Small intestine (tissue), 7 donors: ENCODE results near the gene ATG13. TPM values are rescaled to one million over a fixed set of nuclear protein-coding genes. Genes with fewer than 3 reads are reported as not detected.
A peak's percentile ranks its signal among the peaks of the same experiment; 100 is the strongest.
"Not testable (repeated sequence)": the region's sequence is repeated elsewhere in the genome, so short reads cannot be mapped to it uniquely, and the experiment has no call there.

Experiments used
- DNase-seq, 2 donors: peaks; one replicate each; pipeline versions ENCODE4 v3.0.0 to v3.0.0-alpha.2; 2013
- FAIRE-seq: peaks from 2 replicates; lab custom pipeline; 2012; peaks lifted over from hg19 to GRCh38; lab: Jason Lieb, UNC
- H3K27ac ChIP-seq, 3 donors: one replicate each; pipeline ENCODE4 v1.5.1; 2013; ENCODE audit warnings: low read length in 2 of 3, mild to moderate bottlenecking in 2 of 3, control low read depth in 1 of 3, inconsistent platforms in 1 of 3, low read depth in 1 of 3, moderate library complexity in 1 of 3
- H3K27me3 ChIP-seq, 3 donors: one replicate each; pipeline ENCODE4 v1.6.1; 2013; ENCODE audit warnings: low read length in 3 of 3, inconsistent platforms in 1 of 3; ENCODE audit not compliant: control insufficient read depth in 3 of 3, insufficient read depth in 3 of 3
- H3K36me3 ChIP-seq, 3 donors: one replicate each; pipeline ENCODE4 v1.6.1; 2013; ENCODE audit warnings: low read length in 3 of 3, inconsistent platforms in 1 of 3, low read depth in 1 of 3, mild to moderate bottlenecking in 1 of 3, moderate library complexity in 1 of 3; ENCODE audit not compliant: control insufficient read depth in 3 of 3, insufficient read depth in 2 of 3
- H3K4me1 ChIP-seq, 3 donors: one replicate each; pipeline ENCODE4 v1.6.1; 2013; ENCODE audit warnings: low read length in 2 of 3, inconsistent platforms in 1 of 3, low read depth in 1 of 3, mild to moderate bottlenecking in 1 of 3, moderate library complexity in 1 of 3; ENCODE audit not compliant: control insufficient read depth in 3 of 3, insufficient read depth in 2 of 3
- H3K4me3 ChIP-seq, 3 donors: one replicate each; pipeline ENCODE4 v1.5.1; 2013; ENCODE audit warnings: low read length in 3 of 3, control low read depth in 1 of 3, inconsistent platforms in 1 of 3, low read depth in 1 of 3, mild to moderate bottlenecking in 1 of 3, moderate library complexity in 1 of 3
- H3K9me3 ChIP-seq, 2 donors: one replicate each; pipeline ENCODE4 v1.6.1; 2013; ENCODE audit warnings: low read depth in 1 of 2, low read length in 1 of 2; ENCODE audit not compliant: control insufficient read depth in 2 of 2, insufficient read depth in 1 of 2
- WGBS, 3 donors: extraction: QIAGEN DNeasy Blood & Tissue Kit; methylation state at CpG; one replicate each; pipeline ENCODE4 v1.1.7; 2013; 5-methylcytosine and 5-hydroxymethylcytosine counted together
- polyA plus RNA-seq, 4 donors: library from polyadenylated mRNA; stranded (reverse) in 3 of 4; unstranded in 1 of 4; fragments of 200-250 nt in 3 of 4; fragments of 120-200 nt in 1 of 4; gene quantifications; one replicate each; pipeline versions ENCODE4 v1.2.1 to v1.2.3, GENCODE V29; 2013
- donor health status: healthy with polysubstance abuse.
- donor health status: control.
- donor health status: control.
- donor health status: Bipolar disorder and iron deficiency.
- donor health status: healthy.

ATG13 gene
- polyA plus RNA-seq, 4 donors = 35.7 to 55.3 (median 37.4) TPM

DNA sequence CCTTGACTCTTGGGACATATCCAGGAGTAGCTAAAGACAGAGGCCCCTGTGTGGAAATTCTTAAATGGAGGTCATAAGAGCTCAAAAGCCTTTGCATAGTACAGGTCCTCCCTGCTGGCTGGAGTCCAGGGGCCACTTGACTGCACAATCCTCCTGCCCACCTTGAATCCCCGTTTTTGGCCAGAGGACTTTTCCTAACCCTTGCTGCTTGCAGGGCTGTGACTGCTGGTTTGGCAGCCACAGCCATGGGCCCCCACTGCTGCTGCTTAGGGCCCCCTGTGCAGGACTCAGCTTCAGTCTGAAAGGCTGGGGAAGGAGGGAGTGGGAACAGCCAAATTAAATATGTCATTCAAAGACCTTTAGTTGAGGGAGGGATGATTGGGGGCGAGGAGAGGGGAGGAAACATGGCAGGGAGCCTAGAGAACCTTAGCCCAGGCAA lies 49.7 kb downstream of the ATG13 start:
- Histone ChIP-seq H3K9me3 (no peaks in the 10 kb centered on the region), H3K27me3 (no peaks in the 10 kb centered on the region), H3K27ac (peak overlapping the region in 1 of 3 donors; percentile 31), H3K4me3 (no peak overlapping the region), H3K36me3 (peaks cover 20 to 82% (median 37%) of the 10 kb centered on the region in 3 donors), H3K4me1 (no peaks in the 10 kb centered on the region)
- DNase-seq (no peak), FAIRE-seq (no peak)
- 75 to 79% (median 78%) methylated on average over 2 of the region's 2 CpGs for WGBS, 3 donors

DNA sequence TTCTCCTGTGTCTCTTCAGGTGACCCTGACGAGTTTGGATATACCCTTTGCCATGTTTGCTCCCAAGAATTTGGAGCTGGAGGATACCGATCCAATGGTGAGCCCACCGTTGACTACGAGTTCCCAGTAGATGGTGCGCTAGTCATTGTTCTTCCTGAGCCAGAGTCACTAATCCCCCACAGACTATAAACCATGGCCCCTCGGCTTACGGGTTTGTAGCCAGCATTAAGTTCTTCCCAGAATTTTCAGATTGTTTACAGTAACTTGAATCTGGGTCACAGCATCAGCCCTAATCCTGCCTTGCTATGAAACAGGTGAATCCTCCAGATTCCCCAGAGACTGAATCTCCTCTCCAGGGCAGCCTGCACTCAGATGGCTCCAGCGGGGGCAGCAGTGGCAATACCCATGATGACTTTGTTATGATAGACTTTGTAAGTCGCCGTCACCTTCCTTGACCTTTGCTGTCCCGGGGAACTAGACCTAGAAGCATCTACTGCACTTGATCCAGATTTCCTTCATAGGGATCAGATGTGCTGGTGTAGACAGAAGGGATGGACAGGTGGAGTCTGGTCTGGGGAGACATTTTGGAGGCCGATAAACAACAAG lies 51.2 kb downstream of the ATG13 start:
- Histone ChIP-seq H3K27me3 (no peaks in the 10 kb centered on the region), H3K4me3 (no peak overlapping the region), H3K4me1 (peaks cover 0 to 3% (median 0%) of the 10 kb centered on the region in 3 donors), H3K27ac (no peak overlapping the region), H3K36me3 (peaks cover 16 to 88% (median 38%) of the 10 kb centered on the region in 3 donors), H3K9me3 (no peaks in the 10 kb centered on the region)
- DNase-seq (no peak), FAIRE-seq (no peak)
- 93 to 96% (median 94%) methylated on average over 12 of the region's 12 CpGs for WGBS, 3 donors

DNA sequence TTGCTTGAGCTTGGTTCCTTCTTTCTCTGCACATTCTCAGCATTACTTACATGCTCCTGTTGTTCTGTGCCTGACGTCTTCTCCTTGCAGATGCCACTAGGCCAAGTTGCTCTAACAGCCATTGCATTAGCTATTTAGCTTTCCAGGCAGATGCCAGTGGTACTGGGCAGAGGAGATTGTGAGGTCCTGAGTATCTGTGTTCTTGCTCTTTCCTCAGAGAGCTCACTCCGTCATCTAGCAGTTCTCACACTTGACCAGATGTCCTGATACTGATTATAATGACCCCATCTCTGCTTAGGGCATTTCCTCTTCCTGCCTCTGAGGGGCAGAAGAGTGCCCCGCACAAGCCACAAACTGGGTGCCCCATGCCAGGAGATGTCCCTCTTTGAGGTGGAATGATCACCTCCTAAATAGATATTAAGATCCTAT lies 52.4 kb downstream of the ATG13 start:
- H3K36me3 ChIP-seq = peaks cover 16 to 86% (median 37%) of the 10 kb centered on the region in 3 donors
- FAIRE-seq (no peak), DNase-seq (no peak)
- no peaks in the 10 kb centered on the region for H3K27me3 ChIP-seq
- H3K27ac ChIP-seq = no peak overlapping the region
- no peak overlapping the region for H3K4me3 ChIP-seq
- H3K4me1 ChIP-seq = peaks cover 0 to 14% (median 2%) of the 10 kb centered on the region in 3 donors
- H3K9me3 ChIP-seq = no peaks in the 10 kb centered on the region
- WGBS, 3 donors = 74 to 77% (median 76%) methylated on average over 3 of the region's 3 CpGs

DNA sequence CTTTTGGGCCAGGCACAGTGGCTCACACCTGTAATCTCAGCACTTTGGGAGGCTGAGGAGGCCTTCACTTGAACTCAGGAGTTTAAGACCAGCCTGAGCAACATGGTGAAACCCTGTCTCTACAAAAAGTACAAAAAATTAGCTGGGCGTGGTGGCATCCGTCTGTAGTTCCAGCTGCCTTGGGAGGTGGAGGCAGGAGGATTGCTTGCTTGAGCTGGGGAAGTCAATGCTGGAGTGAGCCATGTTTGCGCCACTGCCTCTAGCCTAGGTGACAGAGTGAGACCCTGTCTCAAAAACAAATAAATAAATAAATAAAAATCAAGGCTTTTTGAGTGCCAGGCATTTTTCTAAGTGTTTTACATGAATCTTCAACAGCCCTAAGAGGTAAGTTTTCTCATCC lies 53.2 kb downstream of the ATG13 start:
- FAIRE-seq, DNase-seq, H3K4me3 ChIP-seq, H3K9me3 ChIP-seq, H3K27ac ChIP-seq, H3K27me3 ChIP-seq: not testable (repeated sequence)
- WGBS, 3 donors = 86 to 98% (median 89%) methylated on average over 3 of the region's 3 CpGs
- peaks cover 11 to 84% (median 32%) of the 10 kb centered on the region in 3 donors for H3K36me3 ChIP-seq
- peaks cover 2 to 22% (median 7%) of the 10 kb centered on the region in 3 donors for H3K4me1 ChIP-seq

DNA sequence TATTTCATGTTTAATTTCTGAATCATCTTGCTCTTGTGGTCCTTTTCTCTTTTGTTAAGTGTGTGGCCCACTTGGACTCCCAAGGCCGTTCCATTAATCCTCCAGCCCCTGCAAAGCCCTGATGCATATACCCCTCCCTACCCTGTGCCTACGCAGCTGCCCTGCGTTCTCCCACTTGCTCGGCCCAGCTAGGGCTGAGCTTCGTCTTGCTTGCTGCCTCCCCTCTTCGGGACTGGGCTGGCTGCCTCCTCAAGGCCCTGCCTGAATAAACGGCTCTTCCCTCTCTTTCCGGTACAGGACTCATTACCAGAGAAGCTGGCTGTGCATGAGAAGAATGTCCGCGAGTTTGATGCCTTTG lies 54.6 kb downstream of the ATG13 start:
- WGBS, 3 donors = 88 to 92% (median 91%) methylated on average over 10 of the region's 10 CpGs
- Histone ChIP-seq H3K9me3 (no peaks in the 10 kb centered on the region), H3K27ac (peak overlapping the region in 1 of 3 donors; percentile 29), H3K4me3 (no peak overlapping the region), H3K4me1 (peaks cover 2 to 34% (median 10%) of the 10 kb centered on the region in 3 donors), H3K36me3 (peaks cover 11 to 87% (median 24%) of the 10 kb centered on the region in 3 donors), H3K27me3 (no peaks in the 10 kb centered on the region)
- FAIRE-seq = no peak
- DNase-seq = no peak

DNA sequence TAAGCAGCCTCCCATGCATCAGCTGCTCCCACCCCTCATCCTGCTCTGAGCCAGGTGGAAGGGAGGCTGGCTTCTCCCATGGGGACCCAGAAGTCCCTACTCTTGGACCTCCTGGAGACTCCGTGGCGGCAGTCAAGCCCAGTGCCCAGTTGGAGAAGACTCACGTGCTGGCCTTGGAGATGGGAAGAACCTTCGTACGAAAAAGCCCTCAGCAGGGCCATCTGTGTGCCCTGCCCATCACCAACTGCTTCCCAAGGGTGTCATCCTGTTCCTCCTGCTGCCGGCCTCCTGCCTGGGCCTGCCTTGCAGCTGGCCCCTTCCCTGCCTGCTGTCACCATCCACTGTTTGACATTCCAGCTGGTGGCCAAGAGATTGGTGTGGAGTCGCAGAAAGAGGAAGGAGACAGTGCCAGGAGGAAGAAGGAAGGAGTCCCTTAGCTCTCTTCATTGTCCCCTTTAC lies 55.1 kb downstream of the ATG13 start:
- H3K36me3 ChIP-seq = peaks cover 9 to 87% (median 23%) of the 10 kb centered on the region in 3 donors
- H3K27ac ChIP-seq = no peak overlapping the region
- H3K9me3 ChIP-seq = no peaks in the 10 kb centered on the region
- no peak for FAIRE-seq
- no peak overlapping the region for H3K4me3 ChIP-seq
- 86 to 92% (median 90%) methylated on average over 5 to 6 of the region's 7 CpGs for WGBS, 3 donors
- peaks cover 2 to 35% (median 10%) of the 10 kb centered on the region in 3 donors for H3K4me1 ChIP-seq
- no peaks in the 10 kb centered on the region for H3K27me3 ChIP-seq
- no peak for DNase-seq

DNA sequence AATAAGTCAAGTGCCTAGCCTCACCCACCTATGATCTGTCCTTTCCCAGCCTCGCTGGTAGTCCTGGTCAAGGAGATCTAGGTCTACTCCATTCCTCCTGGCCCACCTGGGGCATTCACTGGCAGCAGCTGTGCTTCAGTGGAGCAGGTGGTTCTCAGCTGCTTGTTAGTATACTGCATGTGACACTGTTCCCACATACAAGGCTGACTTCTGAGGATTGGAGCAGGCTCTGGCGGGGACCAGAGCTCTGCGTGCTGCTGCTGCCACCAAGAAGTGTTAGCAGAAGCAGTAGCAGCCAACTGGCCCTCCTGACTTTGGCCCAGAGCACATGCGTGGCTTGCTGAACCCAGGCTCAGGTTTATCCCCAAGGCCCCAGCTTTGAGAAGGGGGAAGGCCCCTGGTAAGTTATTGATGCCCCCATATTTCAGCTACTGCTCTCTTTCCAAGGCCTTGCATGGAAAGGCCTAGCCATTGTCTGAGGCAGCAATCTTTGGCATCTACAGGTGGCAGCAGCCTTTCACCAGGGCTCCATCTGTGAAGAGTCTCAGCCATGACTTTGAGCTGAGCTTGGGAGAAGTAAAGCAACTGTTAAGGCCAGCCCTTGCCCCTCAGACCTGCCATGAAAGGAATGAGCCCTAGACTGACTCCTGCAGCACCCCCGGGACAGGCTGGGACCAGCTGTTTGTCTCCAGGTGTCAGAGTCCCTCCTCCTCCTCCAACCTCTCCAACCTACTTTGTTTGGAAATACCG lies 56.5 kb downstream of the ATG13 start:
- Histone ChIP-seq H3K27me3 (no peaks in the 10 kb centered on the region), H3K27ac (peak overlapping the region in 2 of 3 donors; percentile 22 to 97), H3K9me3 (no peaks in the 10 kb centered on the region), H3K36me3 (peaks cover 12 to 87% (median 21%) of the 10 kb centered on the region in 3 donors), H3K4me1 (peaks cover 2 to 36% (median 10%) of the 10 kb centered on the region in 3 donors), H3K4me3 (no peak overlapping the region)
- FAIRE-seq (no peak), DNase-seq (no peak)
- 54 to 74% (median 64%) methylated on average over 6 of the region's 6 CpGs for WGBS, 3 donors

DNA sequence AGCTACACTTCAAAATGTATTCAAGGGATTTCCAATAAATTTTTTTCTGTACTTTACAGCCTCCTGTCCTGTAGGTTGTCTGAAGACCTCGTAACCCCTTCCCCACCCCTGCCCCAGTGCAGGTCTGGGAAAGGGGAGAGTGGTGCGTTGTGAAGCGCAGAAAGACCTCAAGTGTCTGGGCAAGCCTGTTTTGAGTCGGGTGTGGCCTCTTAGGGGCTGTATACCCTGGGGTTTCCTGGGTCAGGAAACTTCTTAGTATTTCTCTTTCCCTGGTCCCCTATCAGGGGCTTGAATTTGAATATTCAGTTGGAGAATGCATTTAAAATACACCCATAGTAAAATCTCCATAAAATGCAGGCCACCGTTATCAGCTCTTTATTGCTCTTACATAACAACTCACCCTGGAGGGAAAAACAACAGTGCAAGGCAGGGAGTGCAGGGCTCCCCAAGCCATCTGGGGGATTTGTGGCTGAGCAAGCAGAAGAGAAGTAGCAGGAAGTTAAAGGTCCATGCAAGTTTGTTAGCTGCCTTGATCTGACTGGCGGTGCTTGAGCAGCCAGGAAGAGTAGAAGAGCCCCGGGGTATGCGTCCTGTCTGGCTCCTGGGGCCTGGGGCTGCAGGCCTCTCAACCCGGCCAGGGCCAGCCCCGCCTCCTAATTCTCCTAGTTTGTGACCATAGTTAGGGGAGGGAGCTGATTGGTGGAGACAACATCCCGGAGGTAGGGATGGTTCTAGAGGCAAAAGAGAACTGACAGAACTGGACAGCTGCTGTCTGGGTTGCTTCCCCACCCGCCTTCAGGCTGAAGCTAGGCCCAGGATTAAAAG lies 57.3 kb downstream of the ATG13 start:
- DNase-seq = peak; percentile 63 to 86
- Histone ChIP-seq H3K4me3 (no peak overlapping the region), H3K27me3 (no peaks in the 10 kb centered on the region), H3K36me3 (peaks cover 11 to 90% (median 26%) of the 10 kb centered on the region in 3 donors), H3K9me3 (no peaks in the 10 kb centered on the region), H3K4me1 (peaks cover 2 to 44% (median 10%) of the 10 kb centered on the region in 3 donors), H3K27ac (peak overlapping the region; percentile 27 to 97 (median 77))
- no peak for FAIRE-seq
- 16 to 31% (median 24%) methylated on average over 12 of the region's 12 CpGs for WGBS, 3 donors
